Smooth muscle cell of the coronary artery (primary cell): ENCODE data around the gene ZNF189. TPM values are rescaled to one million over a fixed set of nuclear protein-coding genes. Genes with fewer than 3 reads are reported as not detected.

Source experiments
- total RNA-seq: library from RNA; depleted of rRNA; stranded (reverse); fragments of >200 nt; gene quantifications from 2 replicates; pipeline ENCODE4 v1.2.3, GENCODE V29; 2014; ENCODE audit warnings: low replicate concordance

Gene ZNF189
- total RNA-seq, result 11.1 and 12.4 TPM in 2 replicates

DNA sequence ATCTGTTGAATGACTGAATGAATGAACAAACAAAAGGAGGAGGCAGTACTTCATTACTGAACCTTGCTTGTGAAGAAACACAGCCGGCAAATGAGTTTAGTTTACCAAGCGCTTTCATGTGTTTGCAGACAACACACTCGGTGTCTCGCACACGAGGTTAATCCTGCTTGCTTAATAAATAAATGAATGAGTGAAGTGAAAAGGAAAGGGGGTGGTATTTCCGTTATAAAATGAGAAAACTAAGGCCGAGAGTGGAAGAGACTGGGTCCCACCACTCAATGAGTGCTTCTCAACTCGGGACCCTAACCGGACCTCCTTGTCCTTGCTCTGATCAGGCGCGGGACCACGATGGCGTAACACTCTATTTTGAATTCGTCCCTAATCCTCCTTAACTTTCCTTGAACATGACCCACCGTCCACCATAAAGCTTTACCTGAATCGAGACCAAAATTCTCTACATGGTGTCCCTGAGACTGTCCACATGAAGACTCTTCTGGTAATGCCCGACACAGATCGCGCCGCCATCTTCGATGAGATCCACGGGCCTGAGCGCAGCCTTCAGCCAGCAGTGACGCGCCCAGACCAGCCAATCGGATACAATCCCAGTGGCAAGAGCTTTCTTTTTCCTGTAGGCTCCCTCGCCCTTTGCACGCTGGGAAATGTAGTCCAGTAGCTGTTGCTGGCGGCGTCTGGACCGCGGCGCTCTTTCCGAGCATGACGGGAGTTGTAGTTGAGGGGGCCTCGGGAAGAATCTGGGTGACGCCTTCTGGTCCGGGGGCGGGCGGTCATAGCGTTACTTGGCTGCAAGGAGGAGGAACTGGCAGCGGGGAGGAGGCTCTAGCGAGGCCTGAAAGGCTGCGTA, at the start of gene ZNF189, which contains the start of gene MRPL50:
Gene ZNF189, plus strand, starts transcription at position 784 of the 862 bp plus-strand sequence. CDS start 306 bp downstream, outside the sequence.
Gene MRPL50, minus strand, starts transcription at position 551 of the 862 bp plus-strand sequence. Its CDS starts 26 bp downstream, at position 525.

DNA sequence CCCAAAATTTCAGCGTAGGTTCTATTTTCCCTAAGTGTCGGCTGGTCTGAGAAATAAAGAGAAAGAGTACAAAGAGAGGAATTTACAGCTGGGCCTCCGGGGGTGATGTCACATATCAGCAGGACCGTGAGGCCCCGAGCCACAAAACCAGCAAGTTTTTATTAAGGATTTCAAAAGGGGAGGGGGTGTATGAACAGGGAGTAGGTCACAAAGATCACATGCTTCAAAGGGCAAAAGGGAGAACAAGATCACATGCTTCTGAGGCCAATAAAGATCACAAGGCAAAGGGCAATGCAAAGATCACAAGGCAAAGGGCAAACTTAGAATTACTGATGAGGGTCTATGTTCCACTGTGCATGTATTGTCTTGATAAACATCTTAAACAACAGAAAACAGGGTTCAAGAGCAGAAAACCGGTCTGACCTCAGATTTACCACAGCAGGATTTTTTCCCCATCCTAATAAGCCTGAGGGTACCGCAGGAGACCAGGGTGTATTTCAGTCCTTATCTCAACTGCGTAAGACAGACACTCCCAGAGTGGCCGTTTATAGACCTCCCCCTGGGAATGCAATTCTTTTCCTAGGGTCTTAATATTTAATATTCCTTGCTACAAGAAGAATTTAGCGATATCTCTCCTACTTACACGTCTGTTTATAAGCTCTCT, 13.6 kb upstream of the ZNF189 start, which contains the start of gene BAAT:
Gene BAAT, minus strand, starts transcription at position 134 of the 664 bp plus-strand sequence. CDS start 13,602 bp downstream, outside the sequence.

DNA sequence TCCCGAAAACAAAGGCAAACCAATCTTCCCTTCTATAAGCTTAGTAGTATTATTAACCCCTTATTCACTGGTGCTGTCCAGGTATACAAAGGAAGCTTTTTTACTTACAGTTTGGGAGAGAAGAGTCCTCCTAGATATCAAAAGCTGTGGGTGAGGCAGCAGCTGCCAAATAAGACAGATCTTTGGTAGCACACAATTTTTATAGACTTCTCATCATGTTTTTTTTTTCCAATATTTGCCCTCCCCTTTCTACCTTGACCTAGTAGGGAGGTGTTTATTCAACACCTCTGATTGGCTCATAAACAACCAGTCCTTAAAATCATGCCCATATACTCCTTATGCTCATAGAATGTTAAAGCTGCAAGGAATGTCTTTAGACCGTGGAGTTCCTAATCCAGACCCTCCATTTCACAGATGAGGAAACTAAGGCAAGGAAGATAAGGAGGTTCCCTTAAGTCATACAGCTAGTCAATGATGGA, 37.0 kb downstream of the ZNF189 start, which contains the start of gene ALDOB:
Gene ALDOB, minus strand, starts transcription at position 174 of the 479 bp plus-strand sequence. CDS start 4,887 bp downstream, outside the sequence.

Other genes with a start within 250 kb of the ZNF189 start
- not detected in 2 replicates for gene BAAT, start 13.8 kb upstream of the ZNF189 start, total RNA-seq
- 4.9 and 8.3 TPM in 2 replicates for gene MRPL50, start 233 bp upstream of the ZNF189 start, total RNA-seq
- not detected in 2 replicates for gene ALDOB, start 36.9 kb downstream of the ZNF189 start, total RNA-seq
- gene RNF20, start 135.0 kb downstream of the ZNF189 start, total RNA-seq, result 22.3 and 32.9 TPM in 2 replicates
- not detected in 2 replicates for gene PPP3R2, start 196.1 kb downstream of the ZNF189 start, total RNA-seq